Body of pancreas (tissue), 4 donors: ENCODE measurements around the gene ZBTB14. TPM values are rescaled to one million over a fixed set of nuclear protein-coding genes. Genes with fewer than 3 reads are reported as not detected.

Experiments used
- ATAC-seq: fragments of 150-250 bp; one replicate; pipeline ENCODE4 v1.9.1; 2016
- DNase-seq, 4 donors: peaks; one replicate each; pipeline ENCODE4 v3.0.0-alpha.2; 2019
- H3K27ac ChIP-seq, 4 donors: fragments of 200-600 bp; sonication (generic); 1 replicate in 3 of 4; 2 replicates in 1 of 4; pipeline versions ENCODE4 v1.5.1 to v1.6.1; 2016 to 2019; ENCODE audit warnings: mild to moderate bottlenecking in 1 of 4, mixed read lengths in 1 of 4, moderate library complexity in 1 of 4
- H3K27me3 ChIP-seq, 2 donors: fragments of 200-600 bp; sonication (generic); one replicate each; pipeline ENCODE4 v1.6.0; 2016; ENCODE audit warnings: mild to moderate bottlenecking in 1 of 2
- H3K36me3 ChIP-seq, 2 donors: fragments of 200-600 bp; sonication (generic); replicated peaks in 1 of 2; 2 replicates each; pipeline ENCODE4 v1.5.1; 2016; ENCODE audit warnings: low read depth in 2 of 2; ENCODE audit not compliant: insufficient read depth in 1 of 2
- H3K4me1 ChIP-seq: fragments of 200-600 bp; sonication (generic); one replicate; pipeline ENCODE4 v1.6.0; 2016
- H3K4me3 ChIP-seq, 2 donors: fragments of 200-600 bp; sonication (generic); 1 replicate in 1 of 2; 2 replicates in 1 of 2; pipeline ENCODE4 v1.5.1; 2016 to 2019
- H3K9me3 ChIP-seq, 3 donors: fragments of 200-600 bp; sonication (generic); 1 replicate in 2 of 3; 2 replicates in 1 of 3; pipeline ENCODE4 v1.5.1; 2016
- CTCF ChIP-seq, 7 experiments: fragments of 450-650 bp in 4 of 7; fragments of 200-600 bp in 3 of 7; sonication (generic) in 3 of 7; IDR thresholded peaks; one replicate each; pipeline ENCODE4 v1.5.1; 2016 to 2019; ENCODE audit warnings: antibody characterized with exemption in 7 of 7
- POLR2A ChIP-seq, 3 donors: fragments of 450-650 bp; IDR thresholded peaks; one replicate each; pipeline ENCODE4 v1.6.1; 2016; ENCODE audit warnings: antibody characterized with exemption in 3 of 3, mild to moderate bottlenecking in 2 of 3
- WGBS, 2 donors: methylation state at CpG; one replicate each; pipeline ENCODE4 v1.1.5; 2017; 5-methylcytosine and 5-hydroxymethylcytosine counted together
- intact Hi-C: fragments of 100-400 bp; cut with DNase I; formaldehyde crosslinking; loops from one replicate; pipeline ENCODE4 v1.15.1; 2023
- total RNA-seq, 2 donors: library from RNA; depleted of rRNA; stranded (reverse); fragments of >200 nt; gene quantifications; one replicate each; pipeline ENCODE4 v1.1.0, GENCODE V29; 2016

ZBTB14 gene
- total RNA-seq, 2 donors from 2014 or later: 12.2 to 15.6 TPM

GRCh38 chr18:5317186-5317585 is 21.7 kb upstream of the ZBTB14 start:
- H3K4me3 ChIP-seq: no peak overlapping the region
- H3K4me1 ChIP-seq: no peaks in the 10 kb centered on the region
- ATAC-seq (no peak), DNase-seq (no peak)
- intact Hi-C loops: no loop called here
- no peaks in the 10 kb centered on the region for H3K9me3 ChIP-seq
- no peak overlapping the region for H3K27ac ChIP-seq
- H3K36me3 ChIP-seq: no peaks in the 10 kb centered on the region
- TF ChIP-seq POLR2A (IDR thresholded peaks at IDR 0.05) (no peak), CTCF (IDR thresholded peaks at IDR 0.05) (no peak)
- no peaks in the 10 kb centered on the region for H3K27me3 ChIP-seq

- H3K4me1 ChIP-seq: peaks cover 11% of the 10 kb centered on the region
- WGBS, 2 donors: 67 to 78% methylated on average over 2 of the region's 2 CpGs
- intact Hi-C loops: no loop called here
- no peak overlapping the region for H3K4me3 ChIP-seq
- ATAC-seq: no peak
- DNase-seq: no peak
- no peak for TF ChIP-seq POLR2A (IDR thresholded peaks at IDR 0.05)
- no peak for TF ChIP-seq CTCF (IDR thresholded peaks at IDR 0.05)
- no peaks in the 10 kb centered on the region for H3K9me3 ChIP-seq
- no peaks in the 10 kb centered on the region for H3K36me3 ChIP-seq
- H3K27ac ChIP-seq: no peak overlapping the region
- no peaks in the 10 kb centered on the region for H3K27me3 ChIP-seq
Measured at GRCh38 chr18:5315838-5316237, 20.3 kb upstream of the ZBTB14 start.

GRCh38 chr18:5311301-5311989 is 15.9 kb upstream of the ZBTB14 start:
- Histone ChIP-seq H3K9me3 (no peaks in the 10 kb centered on the region), H3K4me1 (peaks cover 13% of the 10 kb centered on the region), H3K4me3 (no peak overlapping the region), H3K36me3 (no peaks in the 10 kb centered on the region), H3K27ac (no peak overlapping the region), H3K27me3 (no peaks in the 10 kb centered on the region)
- no peak for DNase-seq
- intact Hi-C loops: no loop called here
- TF ChIP-seq POLR2A (IDR thresholded peaks at IDR 0.05): no peak
- no peak for TF ChIP-seq CTCF (IDR thresholded peaks at IDR 0.05)
- ATAC-seq: peak; percentile 57
- WGBS, 2 donors: 21 to 26% methylated on average over 6 of the region's 6 CpGs

GRCh38 chr18:5309888-5310470 is 14.5 kb upstream of the ZBTB14 start:
- Histone ChIP-seq H3K27ac (peak overlapping the region in 3 of 4 donors; percentile 24 to 58 (median 51)), H3K4me1 (peaks cover 22% of the 10 kb centered on the region), H3K27me3 (no peaks in the 10 kb centered on the region), H3K36me3 (no peaks in the 10 kb centered on the region), H3K9me3 (no peaks in the 10 kb centered on the region), H3K4me3 (no peak overlapping the region)
- WGBS, 2 donors: 42 to 50% methylated on average over 5 of the region's 5 CpGs
- DNase-seq (peak in 2 of 4 donors; percentile 23 to 28), ATAC-seq (peak; percentile 46)
- intact Hi-C loops: no loop called here
- TF ChIP-seq CTCF (IDR thresholded peaks at IDR 0.05) (no peak), POLR2A (IDR thresholded peaks at IDR 0.05) (no peak)

- Histone ChIP-seq H3K27ac (peak overlapping the region in 3 of 4 donors; percentile 15 to 50 (median 45)), H3K9me3 (no peaks in the 10 kb centered on the region), H3K27me3 (no peaks in the 10 kb centered on the region), H3K4me1 (peaks cover 13% of the 10 kb centered on the region), H3K4me3 (no peak overlapping the region), H3K36me3 (no peaks in the 10 kb centered on the region)
- no peak for TF ChIP-seq CTCF (IDR thresholded peaks at IDR 0.05)
- no peak for TF ChIP-seq POLR2A (IDR thresholded peaks at IDR 0.05)
- ATAC-seq: peak; percentile 81
- 28 to 31% methylated on average over 2 of the region's 2 CpGs for WGBS, 2 donors
- peak; percentile 28 to 66 (median 47) for DNase-seq
- intact Hi-C loops: no loop called here
Measured at GRCh38 chr18:5305835-5306234, 10.3 kb upstream of the ZBTB14 start.
